ENCODE measurements around the gene RHCE.
A peak's percentile ranks its signal among the peaks of the same experiment; 100 is the strongest.
"Not testable (repeated sequence)": the region's sequence is repeated elsewhere in the genome, so short reads cannot be mapped to it uniquely, and the experiment has no call there.

Gene RHCE

DNA sequence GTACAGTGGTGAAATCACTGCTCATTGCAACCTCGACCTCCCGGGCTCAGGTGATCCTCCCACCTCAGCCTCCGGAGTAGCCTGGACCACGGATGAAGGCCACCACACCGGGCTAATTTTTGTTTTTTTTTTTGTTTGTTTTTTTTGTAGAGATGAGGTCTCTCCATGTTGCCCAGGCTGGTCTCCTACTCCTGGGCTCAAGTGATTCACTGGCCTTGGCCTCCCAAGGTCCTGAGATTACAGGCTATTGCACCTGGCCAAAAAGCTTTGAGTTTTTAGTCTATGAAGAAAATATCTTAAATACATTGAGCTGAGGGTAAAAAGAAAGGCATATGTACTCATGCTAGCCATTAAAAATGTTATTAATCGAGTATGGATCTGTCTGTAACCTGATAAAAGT is 78.9 kb downstream of the RHCE start:
- DNase-seq (ENCODE audit: low read depth), result no peak

DNA sequence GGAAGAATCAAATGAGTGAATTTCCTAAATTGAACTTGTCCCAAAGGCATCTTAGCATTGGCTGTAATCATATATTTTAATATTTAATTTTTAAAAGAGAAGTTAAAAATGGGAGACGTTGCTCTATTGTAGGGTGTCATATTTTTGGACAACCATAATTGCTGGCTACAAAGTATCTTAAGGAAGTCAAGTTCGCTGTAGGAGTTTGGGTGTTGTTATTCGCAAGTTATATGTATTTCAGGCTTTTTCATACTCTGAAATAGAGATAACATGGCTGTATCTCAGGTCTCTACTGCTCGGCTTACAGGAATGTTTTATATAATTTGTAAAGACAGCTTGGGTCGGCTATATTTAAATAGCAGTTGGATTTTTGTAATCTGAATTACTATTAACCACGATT is 81.6 kb downstream of the RHCE start:
- DNase-seq (ENCODE audit: low read depth), result no peak

DNA sequence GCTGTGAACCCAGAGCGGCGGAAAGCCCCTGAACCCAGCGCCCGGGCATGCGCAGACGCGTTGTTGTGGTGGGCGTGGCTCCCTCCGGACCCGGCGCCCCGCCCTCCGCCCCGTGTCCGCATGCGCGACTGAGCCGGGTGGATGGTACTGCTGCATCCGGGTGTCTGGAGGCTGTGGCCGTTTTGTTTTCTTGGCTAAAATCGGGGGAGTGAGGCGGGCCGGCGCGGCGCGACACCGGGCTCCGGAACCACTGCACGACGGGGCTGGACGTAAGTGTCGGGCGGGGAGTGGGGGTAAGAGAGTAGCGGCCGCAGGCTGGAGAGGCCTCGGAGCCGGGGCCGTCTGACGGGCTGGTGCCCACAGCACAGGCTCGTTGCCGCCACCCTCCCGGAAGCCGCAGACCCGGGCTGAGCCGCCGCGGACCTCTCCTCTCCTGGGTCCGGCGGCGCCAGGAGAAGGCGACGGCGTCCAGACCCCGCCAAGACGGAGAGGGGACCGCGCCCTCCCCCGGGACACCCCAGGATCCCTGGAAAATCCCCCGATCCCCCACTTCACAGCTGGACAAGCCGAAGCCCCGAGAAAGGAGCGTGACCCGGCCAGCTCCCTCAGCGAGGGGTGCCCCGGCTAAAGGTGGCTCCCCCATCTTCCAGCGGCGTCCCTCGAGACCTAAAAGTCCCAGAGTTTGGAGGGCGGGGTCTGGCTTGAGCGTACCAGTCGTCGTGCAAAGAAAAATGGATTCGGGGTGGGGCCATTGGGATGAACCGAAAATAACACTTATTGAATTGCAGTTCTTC is 82.2 kb downstream of the RHCE start, which contains the start of gene TMEM50A:
Gene TMEM50A (plus strand): TSS at position 147 of the 794 bp plus-strand sequence. CDS start 2,153 bp downstream, outside the sequence.
- peak; percentile 88 for DNase-seq (ENCODE audit: low read depth)

DNA sequence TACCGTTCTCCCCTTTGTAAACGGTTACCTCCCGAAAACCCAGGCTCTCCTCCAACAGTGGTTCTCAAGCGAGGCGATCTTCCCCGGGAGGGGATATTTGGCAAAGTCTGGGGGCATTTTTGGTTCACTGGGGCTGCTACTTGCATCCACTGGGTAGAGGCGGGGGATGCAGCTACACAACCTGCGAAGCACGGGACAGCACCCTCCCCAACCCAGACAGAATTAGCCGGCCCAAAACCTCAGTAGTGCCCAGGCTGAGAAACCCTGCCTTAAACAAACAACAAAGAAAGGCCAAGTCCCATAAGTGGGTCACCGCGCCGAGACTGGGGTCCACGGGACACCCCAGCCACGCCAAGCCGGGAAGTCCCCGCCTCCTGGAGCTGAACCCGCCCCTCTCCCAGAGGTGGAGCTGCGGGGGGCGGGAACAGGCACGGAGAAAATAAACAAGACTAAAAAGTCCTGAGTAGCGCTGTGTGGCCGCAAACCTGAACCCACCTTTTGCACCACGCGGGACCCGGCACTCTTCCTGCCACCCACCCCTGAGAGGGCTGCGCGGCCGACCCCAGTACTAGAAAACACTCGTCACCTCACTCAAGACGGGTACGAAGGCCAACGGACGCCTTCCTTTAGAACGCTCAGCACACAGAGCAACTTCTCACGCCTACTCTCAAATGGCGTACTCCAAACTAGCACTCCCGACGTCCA is 83.0 kb downstream of the RHCE start:
- DNase-seq (ENCODE audit: low read depth), result not testable (repeated sequence)

DNA sequence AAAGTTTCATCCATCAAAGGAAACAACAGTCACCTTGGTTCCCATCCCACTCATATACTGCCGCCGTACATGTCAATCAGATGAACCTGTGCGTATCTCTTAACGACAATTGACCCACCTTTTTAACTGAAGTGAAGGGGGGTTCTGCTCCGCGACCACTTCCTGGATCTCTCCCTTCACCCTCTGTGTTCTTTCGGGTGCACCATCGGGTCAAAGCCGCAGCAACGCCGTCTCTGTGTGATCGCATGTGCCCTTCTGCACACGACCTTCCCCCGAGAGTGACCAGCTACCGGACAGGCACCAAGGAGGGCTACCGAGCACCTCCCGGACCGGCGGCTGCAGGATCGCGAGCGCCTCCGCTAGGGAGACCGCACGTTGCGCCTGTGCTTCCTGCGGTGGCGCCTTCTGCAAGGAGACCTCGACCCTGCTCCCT is 83.7 kb downstream of the RHCE start:
- peak; percentile 22 for DNase-seq (ENCODE audit: low read depth)

DNA sequence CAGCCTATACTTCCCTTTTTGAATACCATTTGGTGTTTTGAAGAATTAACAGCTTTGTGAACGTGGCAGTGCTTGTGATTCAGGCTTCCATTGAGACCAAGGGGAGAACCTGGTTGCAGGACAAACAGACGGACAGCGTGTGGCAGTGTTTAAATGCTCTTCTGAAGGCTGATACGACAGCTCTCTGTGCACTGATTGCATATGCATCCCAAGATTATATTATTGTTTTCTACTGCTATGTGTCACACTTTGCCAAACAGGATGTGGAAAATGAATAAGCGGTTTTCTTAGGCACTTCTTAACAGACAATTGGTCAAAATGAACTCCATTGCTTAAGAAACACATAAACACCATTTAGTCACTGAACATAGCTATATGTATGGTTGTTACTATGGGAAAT is 90.7 kb downstream of the RHCE start:
- DNase-seq (ENCODE audit: low read depth), result peak; percentile 83

DNA sequence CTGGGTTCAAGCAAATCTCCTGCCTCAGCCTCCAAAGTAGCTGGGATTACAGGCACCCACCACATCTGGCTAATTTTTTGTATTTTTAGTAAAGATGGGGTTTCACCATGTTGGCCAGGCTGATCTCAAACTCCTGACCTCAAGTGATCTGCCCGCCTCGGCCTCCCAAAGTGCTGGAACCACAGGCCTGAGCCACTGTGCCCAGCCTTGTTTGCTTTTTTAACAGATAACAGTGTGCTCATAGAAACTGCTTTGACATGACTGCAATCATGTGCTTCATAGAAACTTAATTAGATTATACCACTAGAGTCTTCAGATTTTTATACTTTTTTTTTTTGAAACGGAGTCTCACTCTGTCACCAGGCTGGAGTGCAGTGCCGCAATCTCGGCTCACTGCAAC is 91.3 kb downstream of the RHCE start:
- not testable (repeated sequence) for DNase-seq (ENCODE audit: low read depth)

DNA sequence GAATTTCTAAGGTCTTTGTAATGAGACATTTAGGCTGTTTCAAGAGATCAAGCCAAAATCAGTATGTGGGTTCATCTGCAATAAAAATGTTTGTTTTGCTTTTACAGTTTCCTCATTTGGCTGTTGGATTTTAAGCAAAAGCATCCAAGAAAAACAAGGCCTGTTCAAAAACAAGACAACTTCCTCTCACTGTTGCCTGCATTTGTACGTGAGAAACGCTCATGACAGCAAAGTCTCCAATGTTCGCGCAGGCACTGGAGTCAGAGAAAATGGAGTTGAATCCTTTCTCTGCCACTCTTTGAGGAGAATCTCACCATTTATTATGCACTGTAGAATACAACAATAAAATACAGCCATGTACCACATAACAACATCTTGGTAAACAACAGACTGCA is 91.8 kb downstream of the RHCE start:
- not testable (repeated sequence) for DNase-seq (ENCODE audit: low read depth)

DNA sequence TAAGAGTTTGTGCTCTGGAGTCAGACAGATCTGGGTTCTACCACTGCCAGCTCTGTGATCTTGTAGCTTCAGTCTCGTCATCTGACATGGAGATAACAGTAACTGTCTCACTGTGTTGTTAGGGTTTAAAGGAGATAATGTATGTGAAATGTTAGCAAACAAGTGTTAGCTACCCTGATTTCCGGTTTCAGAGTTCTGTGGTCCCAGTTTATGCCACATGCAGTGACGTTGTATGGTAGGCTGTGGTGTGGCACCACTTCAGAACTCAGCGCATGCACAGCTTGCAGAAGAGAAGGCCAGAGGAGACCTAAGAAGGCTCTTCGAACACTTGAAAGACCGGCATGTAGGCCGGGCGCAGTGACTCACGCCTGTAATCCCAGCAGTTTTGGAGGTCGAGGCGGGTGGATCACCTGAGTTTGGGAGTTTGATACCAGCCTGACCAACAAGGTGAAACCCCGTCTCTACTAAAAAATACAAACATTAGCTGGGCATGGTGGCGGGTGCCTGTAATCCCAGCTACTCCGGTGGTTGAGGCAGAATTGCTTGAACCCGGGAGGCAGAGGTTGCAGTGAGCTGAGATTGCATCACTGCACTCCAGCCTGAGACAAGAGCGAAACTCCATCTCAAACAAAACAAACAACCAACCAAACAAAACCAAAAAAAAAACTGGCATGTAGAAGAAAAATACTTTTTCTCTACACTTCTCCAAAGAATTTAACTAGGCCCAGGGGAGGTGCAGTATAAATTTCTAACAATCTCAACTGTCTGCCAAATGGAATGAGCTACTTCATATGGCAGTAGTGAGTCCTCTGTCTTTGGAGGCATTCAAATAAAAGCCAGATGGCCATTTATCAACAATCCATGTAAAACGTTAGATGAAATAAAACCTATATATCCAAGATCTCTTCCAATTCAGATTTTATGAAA is 92.5 kb downstream of the RHCE start:
- not testable (repeated sequence) for DNase-seq (ENCODE audit: low read depth)

DNA sequence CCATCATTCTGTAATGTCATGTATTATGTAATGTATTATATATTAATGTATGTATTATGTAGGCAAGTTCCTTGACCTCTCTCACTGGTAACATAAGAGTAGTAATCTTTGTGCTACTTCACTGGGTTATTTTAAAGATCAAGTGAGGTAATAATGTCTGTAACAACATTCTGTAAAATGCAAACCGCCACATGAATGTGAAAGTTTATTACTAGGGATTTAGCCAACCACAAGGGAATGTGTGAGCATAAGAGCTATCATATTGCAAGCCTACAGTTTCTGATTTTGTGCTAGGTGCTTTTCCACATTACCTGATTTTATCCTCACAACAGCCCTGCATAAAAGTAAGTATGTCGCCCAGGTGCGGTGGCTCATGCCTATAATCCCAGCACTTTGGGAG is 96.2 kb downstream of the RHCE start:
- not testable (repeated sequence) for DNase-seq (ENCODE audit: low read depth)

DNA sequence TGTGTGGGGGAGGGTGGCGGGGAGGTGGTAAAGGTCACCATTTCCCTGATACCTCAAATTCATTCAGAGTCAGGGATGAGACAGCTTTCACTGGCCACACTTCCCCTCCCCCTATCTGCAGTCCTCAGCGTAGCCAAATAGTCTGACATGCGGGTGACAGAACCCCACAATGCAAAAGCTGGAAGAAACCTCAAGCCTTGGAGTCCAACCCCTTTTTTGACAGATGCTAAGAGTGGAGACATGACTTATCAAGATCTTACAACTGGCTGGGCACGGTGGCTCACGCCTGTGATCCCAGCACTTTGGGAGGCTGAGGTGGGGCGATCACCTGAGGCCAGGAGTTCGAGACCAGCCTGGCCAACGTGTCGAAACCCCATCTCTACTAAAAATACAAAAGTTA is 98.5 kb downstream of the RHCE start:
- DNase-seq (ENCODE audit: low read depth), result not testable (repeated sequence)

DNA sequence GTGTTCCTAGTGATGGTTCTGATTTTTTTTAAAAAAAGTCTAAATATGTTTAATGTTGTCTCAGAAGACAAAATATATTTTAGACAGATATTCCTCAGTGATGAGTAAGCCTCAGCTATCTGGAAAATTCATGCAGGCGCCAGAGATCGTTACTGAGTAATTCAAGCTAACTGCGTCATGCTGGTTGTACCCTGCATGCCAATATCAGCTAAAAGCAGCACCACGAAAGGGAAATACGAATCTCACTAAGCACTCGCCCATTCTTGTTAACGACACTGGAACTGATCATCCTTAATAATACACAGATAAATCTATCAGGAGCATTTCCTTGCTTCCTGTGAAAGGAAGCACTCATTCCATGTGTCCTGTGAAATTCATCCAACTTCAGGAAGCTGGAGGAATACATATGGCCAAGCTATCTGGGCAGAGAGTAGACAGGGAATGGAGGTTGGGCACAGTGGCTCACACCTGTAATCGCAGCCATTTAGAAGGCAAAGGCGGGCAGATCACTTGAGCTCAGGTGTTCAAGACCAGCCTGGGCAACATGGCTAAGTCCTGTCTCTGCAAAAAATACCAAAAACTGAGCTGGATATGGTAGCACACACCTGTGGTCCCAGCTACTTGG is 100.2 kb downstream of the RHCE start:
- DNase-seq (ENCODE audit: low read depth), result peak; percentile 96

DNA sequence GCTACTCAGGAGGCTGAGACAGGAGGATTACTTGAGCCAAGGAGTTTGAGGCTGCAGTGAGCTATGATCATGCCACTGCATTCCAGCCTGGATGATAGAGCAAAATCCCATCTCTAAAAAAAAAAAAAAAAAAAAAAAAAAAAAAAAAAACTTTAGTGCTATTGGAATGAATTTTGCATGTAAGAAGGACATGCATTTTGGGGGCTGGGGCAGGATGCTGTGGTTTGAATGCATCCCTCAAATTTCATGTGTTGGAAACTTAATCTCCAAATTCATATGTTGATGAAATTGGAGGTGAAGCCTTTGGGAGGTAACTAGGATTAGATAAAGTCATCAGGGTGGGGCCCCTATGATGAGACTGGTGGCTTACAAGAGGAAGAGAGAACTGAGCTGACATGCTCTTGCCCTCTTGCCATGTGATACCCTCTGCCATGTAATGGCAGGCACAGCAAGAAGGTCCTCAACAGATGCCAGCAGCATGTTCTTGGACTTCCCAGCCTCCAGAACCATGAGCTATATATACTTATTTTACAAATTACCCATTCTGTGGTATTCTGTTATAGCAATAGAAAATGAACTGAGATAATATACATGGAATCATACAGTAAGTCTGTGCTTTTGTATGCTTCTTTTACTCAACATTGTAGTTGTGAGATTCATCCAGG is 107.7 kb downstream of the RHCE start:
- not testable (repeated sequence) for DNase-seq (ENCODE audit: low read depth)
